M059J (cell line): ENCODE measurements around the gene MAGI1. TPM values are rescaled to one million over a fixed set of nuclear protein-coding genes. Genes with fewer than 3 reads are reported as not detected.
"Not testable (repeated sequence)": the region's sequence is repeated elsewhere in the genome, so short reads cannot be mapped to it uniquely, and the experiment has no call there.

ENCODE experiments used
- DNase-seq: peaks from one replicate; pipeline ENCODE4 v3.0.0-alpha.2; 2012; ENCODE audit warnings: low read depth
- total RNA-seq: library from RNA; depleted of rRNA; stranded (reverse); fragments of >200 nt; shearing (Covaris generic); gene quantifications from 2 replicates; pipeline ENCODE4 v1.2.3, GENCODE V29; 2014

MAGI1 gene
- total RNA-seq, 1 experiment from 2014 or later: 2.8 TPM

DNA sequence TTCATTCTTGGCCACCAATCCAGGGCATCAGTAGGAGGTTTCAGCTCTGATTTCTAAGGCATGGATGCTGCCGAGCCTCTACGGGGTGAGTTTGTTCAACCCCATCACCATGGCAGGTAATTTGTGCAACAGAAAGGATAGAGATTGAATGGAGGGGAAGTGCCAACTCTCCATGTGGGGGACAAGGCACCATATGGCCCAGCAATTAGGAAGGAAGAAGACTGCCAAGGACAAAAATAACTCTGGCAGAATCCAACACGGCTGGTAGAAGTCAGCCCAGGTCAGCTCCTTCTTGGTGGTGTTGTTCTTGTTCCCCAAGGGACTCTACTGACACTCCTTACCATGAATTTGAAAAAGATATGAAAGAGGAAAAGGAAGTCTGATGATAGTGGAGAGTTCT, 503.9 kb downstream of the MAGI1 start:
- no peak for DNase-seq

GRCh38 chr3:65532749-65533148, 506.0 kb downstream of the MAGI1 start:
- DNase-seq: no peak

DNA sequence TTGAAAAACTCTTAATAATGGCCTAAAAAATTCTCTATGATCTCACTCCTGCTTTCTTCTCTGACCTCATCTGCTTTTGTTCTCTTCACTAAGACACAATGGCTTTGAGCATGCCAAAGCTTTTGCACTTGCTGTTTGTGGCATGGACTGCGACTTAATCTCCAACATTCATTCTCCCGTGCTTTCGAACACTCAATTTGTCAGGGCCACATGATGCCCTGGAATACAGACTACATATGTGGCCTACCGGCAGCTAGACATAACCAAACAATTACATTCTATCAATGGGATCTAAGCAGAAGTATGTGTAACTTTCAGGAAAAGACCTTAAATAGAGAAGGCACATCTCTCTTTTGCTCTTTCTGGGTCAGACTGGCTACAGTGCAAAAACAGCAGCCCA, 506.5 kb downstream of the MAGI1 start:
- DNase-seq: no peak

- DNase-seq: no peak
These were observed 507.2 kb downstream of the MAGI1 start for GRCh38 chr3:65531499-65531898.

DNA sequence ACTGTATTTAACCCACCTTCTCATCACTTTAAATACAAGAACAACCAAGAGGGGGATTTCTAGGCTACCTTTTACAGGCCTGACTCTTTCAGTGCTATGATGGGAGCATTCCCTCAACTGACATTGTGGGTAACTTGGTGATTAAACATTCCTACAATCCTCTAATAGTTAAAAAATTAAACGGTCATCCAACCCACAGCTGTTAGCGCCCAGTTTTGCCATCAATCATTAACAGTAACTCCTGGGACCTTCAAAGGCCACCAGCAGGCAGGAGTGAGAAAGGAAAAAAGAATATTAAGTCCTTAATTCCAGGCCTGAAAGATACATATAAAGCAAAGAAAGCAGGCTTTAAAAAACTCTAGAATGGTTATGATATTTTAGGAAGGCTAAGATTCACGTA, 512.1 kb downstream of the MAGI1 start:
- no peak for DNase-seq

DNA sequence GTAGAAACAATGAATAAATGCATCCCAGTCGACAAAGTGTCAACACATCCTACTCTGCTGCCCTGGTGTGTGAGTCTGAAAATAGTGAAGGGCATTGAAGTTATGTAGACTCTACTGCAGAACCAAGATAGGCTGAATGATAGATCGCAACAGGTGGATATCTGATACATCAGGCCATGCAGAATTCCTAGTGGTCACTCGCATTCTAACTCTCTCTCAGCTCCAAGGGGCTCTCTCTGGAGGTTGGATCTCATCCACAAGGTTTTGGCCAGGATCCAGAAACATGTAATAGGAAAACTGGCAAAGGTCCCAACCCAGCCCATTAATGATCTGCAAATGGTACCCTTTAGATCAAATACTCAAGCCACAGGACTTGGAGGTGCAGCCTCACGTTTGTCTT, 514.1 kb downstream of the MAGI1 start:
- DNase-seq: no peak

DNA sequence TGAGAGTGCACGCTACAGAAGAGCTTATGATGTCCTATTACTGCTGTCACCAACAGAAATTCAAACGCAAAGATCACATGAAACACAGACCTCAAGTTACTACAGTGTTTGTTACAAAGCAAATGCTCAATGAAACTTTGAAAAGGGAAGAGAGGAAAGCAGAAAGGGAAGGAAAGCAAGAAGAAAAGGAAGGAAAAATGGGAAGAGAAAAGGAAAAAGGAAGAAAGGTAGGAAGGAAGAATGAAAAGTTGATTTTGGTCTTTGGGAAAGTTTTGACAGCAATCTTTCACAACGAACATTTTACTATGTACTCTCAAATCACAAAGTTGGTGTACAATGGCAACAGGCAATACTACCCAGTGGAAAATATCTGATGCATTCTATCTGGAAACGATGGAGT, 514.8 kb downstream of the MAGI1 start:
- no peak for DNase-seq

DNA sequence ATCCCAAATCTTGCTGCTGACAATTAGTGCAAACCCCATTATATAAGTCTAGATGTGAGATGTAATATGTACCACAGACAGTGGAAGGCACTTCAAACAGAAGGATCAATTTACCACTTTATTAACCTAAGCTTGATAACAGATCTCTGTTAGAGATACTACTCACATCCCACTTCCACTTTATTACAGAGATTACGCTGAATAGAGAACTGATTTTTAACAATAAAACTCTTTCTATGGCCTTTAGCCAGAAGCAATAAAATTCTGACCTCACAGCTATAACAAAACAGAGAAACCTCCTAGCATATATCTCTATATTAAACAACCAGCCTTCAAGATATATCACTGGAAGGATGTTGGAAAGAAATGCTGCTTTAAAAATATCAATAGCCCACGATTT, 517.7 kb downstream of the MAGI1 start:
- no peak for DNase-seq

DNA sequence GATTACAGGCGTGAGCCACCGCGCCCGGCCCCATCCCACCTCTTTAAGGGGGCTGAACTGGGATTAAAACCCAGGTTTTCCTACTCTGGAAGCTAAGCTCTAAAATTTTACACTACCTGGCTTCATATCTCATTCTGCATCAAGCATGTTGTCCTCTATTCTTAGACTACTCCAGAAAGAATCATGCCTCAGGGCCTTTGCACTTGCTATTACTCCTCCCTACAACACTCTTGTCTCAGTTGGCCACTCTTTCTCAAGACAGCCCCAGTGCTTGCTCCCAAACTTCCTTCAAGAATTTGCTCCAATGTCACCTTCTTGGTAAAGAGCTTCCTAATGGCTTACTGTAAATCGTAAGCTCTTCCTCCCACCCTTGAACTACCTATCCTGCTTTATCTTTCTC, 521.7 kb downstream of the MAGI1 start:
- DNase-seq: no peak

DNA sequence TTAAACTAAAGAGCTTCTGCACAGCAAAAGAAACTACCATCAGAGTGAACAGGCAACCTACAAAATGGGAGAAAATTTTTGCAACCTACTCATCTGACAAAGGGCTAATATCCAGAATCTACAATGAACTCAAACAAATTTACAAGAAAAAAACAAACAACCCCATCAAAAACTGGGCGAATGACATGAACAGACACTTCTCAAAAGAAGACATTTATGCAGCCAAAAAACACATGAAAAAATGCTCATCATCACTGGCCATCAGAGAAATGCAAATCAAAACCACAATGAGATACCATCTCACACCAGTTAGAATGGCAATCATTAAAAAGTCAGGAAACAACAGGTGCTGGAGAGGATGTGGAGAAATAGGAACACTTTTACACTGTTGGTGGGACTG, 524.4 kb downstream of the MAGI1 start:
- DNase-seq: not testable (repeated sequence)

GRCh38 chr3:65509423-65509794, 529.3 kb downstream of the MAGI1 start:
- not testable (repeated sequence) for DNase-seq

- DNase-seq: no peak
These were observed 529.8 kb downstream of the MAGI1 start for GRCh38 chr3:65508750-65509422.

DNA sequence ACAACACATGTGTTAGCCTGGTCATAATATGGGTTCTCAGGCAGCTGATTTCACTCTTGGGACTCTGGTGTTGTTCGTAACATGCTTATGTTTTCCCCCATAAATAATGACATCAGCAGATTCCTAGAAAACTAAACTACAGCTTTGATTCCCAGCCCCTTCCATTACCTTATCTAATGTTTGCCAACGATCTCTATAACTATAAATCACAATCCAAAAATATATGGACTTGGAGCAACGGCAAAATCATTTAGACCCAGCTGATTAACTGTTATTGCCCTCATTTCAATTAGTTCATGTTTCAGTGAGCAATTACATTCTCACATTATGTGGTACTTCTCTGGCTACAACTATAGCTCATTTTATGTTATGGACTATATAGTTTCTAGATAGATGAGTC, 531.3 kb downstream of the MAGI1 start:
- DNase-seq: no peak

DNA sequence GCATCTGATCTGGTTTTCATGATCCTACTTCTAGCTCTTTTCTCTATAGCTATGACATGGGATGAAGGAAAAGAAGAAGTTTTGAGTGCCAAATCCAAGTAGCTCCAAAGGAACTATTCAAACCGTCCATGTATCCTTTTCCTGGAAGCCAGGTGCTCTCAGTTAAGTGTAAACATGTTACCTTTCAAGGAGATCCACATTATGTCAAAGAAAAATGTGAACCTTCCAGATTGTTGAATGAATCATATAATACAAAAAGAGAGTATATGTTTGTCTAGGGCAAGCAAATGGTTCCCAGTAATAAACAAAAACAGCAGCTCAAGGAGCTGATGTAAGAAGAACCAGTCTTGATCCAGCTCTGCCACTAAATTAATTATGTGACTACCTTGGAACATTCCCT, 534.9 kb downstream of the MAGI1 start:
- DNase-seq: no peak

GRCh38 chr3:65502526-65502925, 536.2 kb downstream of the MAGI1 start:
- DNase-seq: no peak

DNA sequence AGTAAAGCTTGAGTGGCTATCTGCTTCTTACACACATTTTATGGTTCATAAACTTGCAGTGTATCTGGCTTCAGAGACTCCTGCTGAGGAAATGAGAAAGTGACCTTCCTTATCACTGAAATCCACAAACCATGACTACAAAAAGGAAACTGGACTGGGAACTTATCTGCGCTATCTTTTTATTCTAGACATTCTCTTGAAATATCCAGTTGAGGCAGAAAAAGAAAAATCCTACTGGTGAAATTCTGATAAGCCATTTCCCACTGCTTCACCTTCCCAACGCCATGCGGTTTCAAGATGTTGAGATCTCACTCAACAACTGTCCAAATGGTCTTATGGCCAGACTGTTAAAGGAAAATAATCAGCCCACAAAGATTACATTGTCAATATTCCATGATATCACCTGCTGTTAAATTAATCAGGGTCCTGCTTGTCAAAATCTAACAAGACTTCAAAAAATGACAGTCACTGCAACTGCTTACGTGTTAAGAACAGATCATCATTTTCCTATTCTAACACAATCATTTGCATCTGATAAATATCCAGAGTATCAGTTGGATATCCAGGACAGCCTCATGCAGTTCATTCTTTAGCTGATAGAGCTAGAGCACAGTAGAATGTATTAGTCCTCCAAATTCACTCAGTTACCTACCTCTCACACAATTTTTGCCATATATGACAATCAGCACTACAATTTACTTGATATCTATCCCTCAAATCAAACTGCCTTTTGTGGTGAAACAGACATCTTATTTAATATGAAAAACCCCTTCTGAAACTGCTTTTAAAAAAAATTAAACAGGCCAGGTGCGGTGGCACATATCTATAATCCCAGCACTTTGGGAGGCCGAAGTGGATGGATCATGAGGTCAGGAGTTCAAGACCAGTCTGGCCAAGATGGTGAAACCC, 538.1 kb downstream of the MAGI1 start:
- no peak for DNase-seq

DNA sequence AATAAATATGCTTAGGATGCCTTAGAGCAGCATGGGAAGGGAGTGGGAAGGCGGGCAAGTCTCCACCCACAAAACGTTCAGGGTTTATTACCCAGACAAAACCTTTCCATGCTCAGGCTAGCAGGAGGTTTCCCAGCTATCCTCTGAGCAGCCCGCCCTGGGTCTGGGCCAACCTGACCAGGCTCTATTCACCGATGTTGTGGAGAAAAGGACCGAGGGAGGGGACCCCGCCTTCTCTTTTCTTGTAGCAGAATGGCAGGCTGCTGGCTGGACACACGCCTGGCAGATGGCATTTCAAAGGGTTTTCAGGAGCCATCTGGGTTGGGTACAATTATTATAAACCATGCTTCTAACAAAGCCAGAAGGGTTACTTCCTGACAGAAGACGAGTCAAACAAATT, 540.9 kb downstream of the MAGI1 start:
- DNase-seq: no peak

DNA sequence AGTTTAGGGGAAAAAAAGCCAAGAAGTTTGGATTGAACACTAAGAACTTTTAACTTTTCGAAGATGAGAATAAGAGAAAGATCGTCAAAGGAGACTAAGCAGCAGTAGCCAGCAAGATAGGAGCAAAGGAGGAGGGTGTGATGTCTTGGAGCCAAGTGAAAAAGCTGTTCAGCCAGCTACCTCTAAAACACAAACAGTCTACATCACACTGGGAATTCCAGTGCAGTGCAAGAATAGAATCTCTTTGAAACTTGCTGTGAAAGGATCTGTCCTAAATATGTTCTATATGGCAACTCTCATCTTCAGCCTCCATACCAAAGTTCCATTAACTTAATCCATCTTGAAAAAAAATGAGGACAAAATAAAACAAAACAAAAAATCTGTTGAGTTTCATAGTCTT, 541.5 kb downstream of the MAGI1 start:
- no peak for DNase-seq

DNA sequence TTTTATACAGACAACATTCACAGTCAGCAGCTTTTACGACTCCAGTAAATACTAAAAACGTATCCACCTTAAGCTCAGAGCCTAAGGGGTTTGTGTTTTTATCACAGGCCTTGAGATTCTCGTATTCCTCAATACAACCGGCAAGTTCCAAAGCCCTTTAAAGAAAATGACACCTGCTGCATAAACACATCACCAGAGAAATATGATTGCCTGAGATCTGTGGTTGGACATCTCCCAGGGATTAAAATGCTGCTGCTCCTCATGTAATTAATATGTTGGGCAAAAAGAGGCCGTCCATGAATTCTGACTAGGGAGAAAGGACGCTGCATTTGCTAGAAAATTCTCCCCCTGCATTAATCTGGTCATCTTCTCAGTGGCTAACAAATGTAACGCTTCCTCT, 544.8 kb downstream of the MAGI1 start:
- no peak for DNase-seq

GRCh38 chr3:65493371-65493882, 545.3 kb downstream of the MAGI1 start:
- no peak for DNase-seq

- no peak for DNase-seq
These were observed 546.5 kb downstream of the MAGI1 start for GRCh38 chr3:65492249-65492648.

DNA sequence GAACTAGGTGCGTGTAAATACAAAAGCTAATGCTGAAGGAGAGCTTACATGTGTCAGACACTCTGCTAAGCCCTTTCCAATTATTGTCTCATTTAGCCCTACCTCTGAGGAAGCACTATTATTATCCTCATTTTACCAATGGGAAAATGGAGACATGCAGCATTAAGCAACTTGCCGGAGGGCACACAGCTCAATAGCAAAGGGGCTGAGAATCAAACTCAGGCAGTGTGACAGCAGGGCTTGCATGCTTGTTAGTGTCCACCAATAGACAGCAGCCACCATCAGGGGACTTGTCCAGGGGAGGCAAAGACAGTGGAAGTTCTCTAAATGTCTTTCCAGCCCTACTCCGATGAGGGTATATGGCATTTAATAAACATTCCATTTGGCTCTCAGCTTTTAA, 548.6 kb downstream of the MAGI1 start:
- DNase-seq: no peak

DNA sequence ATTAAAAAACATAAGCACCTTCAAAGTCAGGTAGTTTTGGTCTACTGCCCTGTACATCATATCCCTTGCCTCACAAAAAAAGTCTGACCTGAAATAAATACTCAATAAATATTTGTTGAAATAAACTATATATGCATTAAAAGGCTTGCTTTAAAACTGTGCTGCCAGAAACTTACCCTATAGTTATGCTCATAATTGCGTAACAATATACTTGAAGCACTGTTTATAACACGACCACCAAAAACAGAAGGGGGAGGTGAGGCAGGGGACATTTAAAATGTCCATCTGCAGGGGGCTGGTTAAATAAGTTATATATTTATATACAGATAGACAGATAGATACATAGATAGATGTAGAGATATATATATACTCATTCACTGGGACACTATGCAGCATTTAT, 549.5 kb downstream of the MAGI1 start:
- no peak for DNase-seq
